ENCODE results near the gene ARMC3. TPM values are rescaled to one million over a fixed set of nuclear protein-coding genes. Genes with fewer than 3 reads are reported as not detected.

Gene ARMC3
- total and polyA plus RNA-seq, 9 of the 15 experiments (the other 6 are each of a cell fraction or from before 2014, with no cell fraction given): 0.33 to 1.1 (median 0.62) TPM

DNA sequence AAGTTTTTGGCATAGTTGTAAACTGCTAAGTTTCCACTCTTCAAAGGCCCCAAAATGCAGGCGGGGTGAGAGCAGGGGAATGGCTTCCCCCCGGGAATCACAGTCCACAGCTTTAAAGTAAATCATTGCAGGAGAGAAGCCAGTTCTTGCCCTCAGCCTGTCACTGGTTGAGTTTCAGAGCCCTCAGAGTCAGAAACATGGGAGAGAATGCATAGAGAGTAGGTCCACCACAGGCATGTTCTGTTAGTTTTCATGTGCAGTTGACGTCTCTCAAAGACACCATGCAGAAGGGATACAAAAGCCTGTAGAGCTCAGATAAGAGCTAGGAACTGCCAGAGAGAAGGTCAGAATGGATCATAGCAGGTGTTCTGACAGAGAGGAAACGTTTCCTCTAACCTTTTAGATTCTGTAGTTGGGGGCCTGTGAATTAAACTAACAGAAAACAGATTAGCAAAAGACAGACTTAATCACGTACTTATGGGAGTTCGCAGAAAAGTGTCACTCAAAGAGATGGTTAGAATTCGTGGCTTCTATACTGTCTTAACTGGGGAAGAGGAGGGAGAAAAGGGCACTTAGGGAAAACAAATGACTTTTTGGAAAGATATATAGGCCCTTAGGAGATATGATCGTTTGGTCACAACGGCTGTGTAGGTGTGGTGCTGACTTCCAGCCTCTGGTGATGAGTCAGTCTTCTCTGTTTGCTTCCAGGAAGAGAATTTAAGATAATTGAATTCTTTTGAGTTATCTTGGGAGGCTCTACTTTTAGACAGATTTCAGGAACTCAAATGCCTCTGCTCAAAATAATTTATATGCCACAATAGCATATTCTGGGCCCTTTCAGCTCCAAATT is 119.6 kb downstream of the ARMC3 start (continued):
- TF ChIP-seq E2F4 (CRISPR knock-in tag; IDR thresholded peaks at IDR 0.05; ENCODE audit: low read depth): no peak
- TF ChIP-seq ZBTB49 (CRISPR knock-in tag; IDR thresholded peaks at IDR 0.05; ENCODE audit: borderline replicate concordance): no peak
- no peak for TF ChIP-seq CSDE1 (IDR thresholded peaks at IDR 0.05)
- TF ChIP-seq, protein P1, sequence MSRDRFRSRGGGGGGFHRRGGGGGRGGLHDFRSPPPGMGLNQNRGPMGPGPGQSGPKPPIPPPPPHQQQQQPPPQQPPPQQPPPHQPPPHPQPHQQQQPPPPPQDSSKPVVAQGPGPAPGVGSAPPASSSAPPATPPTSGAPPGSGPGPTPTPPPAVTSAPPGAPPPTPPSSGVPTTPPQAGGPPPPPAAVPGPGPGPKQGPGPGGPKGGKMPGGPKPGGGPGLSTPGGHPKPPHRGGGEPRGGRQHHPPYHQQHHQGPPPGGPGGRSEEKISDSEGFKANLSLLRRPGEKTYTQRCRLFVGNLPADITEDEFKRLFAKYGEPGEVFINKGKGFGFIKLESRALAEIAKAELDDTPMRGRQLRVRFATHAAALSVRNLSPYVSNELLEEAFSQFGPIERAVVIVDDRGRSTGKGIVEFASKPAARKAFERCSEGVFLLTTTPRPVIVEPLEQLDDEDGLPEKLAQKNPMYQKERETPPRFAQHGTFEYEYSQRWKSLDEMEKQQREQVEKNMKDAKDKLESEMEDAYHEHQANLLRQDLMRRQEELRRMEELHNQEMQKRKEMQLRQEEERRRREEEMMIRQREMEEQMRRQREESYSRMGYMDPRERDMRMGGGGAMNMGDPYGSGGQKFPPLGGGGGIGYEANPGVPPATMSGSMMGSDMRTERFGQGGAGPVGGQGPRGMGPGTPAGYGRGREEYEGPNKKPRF (IDR thresholded peaks at IDR 0.05; ENCODE audit: low read depth, low read length): no peak
- TF ChIP-seq ZNF696 (CRISPR knock-in tag; conservative IDR thresholded peaks at IDR 0.05): no peak
- TF ChIP-seq LEF1 (IDR thresholded peaks at IDR 0.05): peak; percentile 96
- no peak for TF ChIP-seq DDX20 (tag; IDR thresholded peaks at IDR 0.05; ENCODE audit: low read depth)
- peak; percentile 33 for TF ChIP-seq NEUROD1 (IDR thresholded peaks at IDR 0.05; ENCODE audit: borderline replicate concordance, low read depth, low read length, partially characterized antibody)
- no peak for TF ChIP-seq SUPT5H (IDR thresholded peaks at IDR 0.05)
- TF ChIP-seq, protein P2, sequence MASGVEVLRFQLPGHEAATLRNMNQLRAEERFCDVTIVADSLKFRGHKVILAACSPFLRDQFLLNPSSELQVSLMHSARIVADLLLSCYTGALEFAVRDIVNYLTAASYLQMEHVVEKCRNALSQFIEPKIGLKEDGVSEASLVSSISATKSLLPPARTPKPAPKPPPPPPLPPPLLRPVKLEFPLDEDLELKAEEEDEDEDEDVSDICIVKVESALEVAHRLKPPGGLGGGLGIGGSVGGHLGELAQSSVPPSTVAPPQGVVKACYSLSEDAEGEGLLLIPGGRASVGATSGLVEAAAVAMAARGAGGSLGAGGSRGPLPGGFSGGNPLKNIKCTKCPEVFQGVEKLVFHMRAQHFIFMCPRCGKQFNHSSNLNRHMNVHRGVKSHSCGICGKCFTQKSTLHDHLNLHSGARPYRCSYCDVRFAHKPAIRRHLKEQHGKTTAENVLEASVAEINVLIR (CRISPR knock-in tag; IDR thresholded peaks at IDR 0.05): no peak; the same call in 1 of the 2 replicates
- peak; percentile 57 for TF ChIP-seq ZFX (CRISPR knock-in tag; IDR thresholded peaks at IDR 0.05)
- TF ChIP-seq STAG1 (CRISPR knock-in tag; IDR thresholded peaks at IDR 0.05; ENCODE audit: borderline replicate concordance): no peak
- 0 out of 6 replicates have a peak, but pooled peaks of 1 of the 3 experiments have one; percentile 27 for TF ChIP-seq ZBTB11 (CRISPR knock-in tag; IDR thresholded peaks at IDR 0.05)
- TF ChIP-seq MECOM (CRISPR knock-in tag; IDR thresholded peaks at IDR 0.05): no peak; the same call in 1 of the 2 replicates
- TF ChIP-seq SIN3B (IDR thresholded peaks at IDR 0.05; ENCODE audit: low read depth): no peak
- TF ChIP-seq ZC3H4 (CRISPR knock-in tag; IDR thresholded peaks at IDR 0.05; ENCODE audit: borderline replicate concordance): no peak

Measured in K562 (cell line).